ENCODE results near the gene DEFB127. TPM values are rescaled to one million over a fixed set of nuclear protein-coding genes. Genes with fewer than 3 reads are reported as not detected.

Gene DEFB127
- total and polyA plus RNA-seq, 10 donors, result not detected

GRCh38 chr20:168876-169275 lies 11.6 kb downstream of the DEFB127 start:
- H3K27me3 ChIP-seq (replicated peaks in 1 of 7), result peaks cover 0 to 5% (median 0%) of the 10 kb centered on the region in 7 donors
- H3K4me1 ChIP-seq, result no peaks in the 10 kb centered on the region
- no peaks in the 10 kb centered on the region for H3K9me3 ChIP-seq
- TF ChIP-seq POLR2AphosphoS5 (IDR thresholded peaks at IDR 0.05) (no peak), POLR2A (IDR thresholded peaks at IDR 0.05) (no peak)
- TF ChIP-seq, protein P1, sequence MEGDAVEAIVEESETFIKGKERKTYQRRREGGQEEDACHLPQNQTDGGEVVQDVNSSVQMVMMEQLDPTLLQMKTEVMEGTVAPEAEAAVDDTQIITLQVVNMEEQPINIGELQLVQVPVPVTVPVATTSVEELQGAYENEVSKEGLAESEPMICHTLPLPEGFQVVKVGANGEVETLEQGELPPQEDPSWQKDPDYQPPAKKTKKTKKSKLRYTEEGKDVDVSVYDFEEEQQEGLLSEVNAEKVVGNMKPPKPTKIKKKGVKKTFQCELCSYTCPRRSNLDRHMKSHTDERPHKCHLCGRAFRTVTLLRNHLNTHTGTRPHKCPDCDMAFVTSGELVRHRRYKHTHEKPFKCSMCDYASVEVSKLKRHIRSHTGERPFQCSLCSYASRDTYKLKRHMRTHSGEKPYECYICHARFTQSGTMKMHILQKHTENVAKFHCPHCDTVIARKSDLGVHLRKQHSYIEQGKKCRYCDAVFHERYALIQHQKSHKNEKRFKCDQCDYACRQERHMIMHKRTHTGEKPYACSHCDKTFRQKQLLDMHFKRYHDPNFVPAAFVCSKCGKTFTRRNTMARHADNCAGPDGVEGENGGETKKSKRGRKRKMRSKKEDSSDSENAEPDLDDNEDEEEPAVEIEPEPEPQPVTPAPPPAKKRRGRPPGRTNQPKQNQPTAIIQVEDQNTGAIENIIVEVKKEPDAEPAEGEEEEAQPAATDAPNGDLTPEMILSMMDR (IDR thresholded peaks at IDR 0.05 in 8 of 11, conservative IDR thresholded peaks at IDR 0.05 in 3 of 11), result no peak
- H3K27ac ChIP-seq, result no peak overlapping the region
- intact Hi-C loops (cut with DNase I; ENCODE audit: low total_unique reads), result no loop called here
- no peaks in the 10 kb centered on the region for H3K36me3 ChIP-seq
- WGBS, 5 donors, result 65 to 86% (median 81%) methylated on average over 2 of the region's 2 CpGs
- DNase-seq, result no peak
- H3K4me3 ChIP-seq, result no peak overlapping the region

DNA sequence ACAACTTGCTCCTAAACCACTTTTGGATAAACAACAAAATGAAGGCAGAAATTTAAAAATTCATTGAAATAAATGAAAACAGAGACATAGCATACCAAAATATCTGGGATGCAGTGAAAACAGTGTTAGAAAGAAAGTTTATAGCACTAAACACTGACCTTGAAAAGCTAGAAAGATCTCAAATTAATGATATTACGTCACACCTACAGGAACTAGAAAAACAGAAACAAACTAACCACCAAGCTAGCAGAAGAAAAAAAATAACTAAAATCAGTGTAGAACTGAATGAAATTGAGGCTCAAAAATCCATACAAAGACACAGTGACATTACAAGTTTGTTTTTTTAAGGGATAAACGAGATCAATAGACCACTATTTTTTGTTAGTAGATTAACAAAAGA lies 27.0 kb downstream of the DEFB127 start:
- peaks cover 0 to 44% (median 3%) of the 10 kb centered on the region in 7 donors for H3K27me3 ChIP-seq (replicated peaks in 1 of 7)
- 43 to 76% (median 58%) methylated on average over 2 of the region's 2 CpGs for WGBS, 5 donors

GRCh38 chr20:187733-188132 lies 30.5 kb downstream of the DEFB127 start:
- TF ChIP-seq POLR2AphosphoS5 (IDR thresholded peaks at IDR 0.05) (no peak), POLR2A (IDR thresholded peaks at IDR 0.05) (no peak)
- TF ChIP-seq, protein P1 (IDR thresholded peaks at IDR 0.05 in 8 of 11, conservative IDR thresholded peaks at IDR 0.05 in 3 of 11), result no peak
- DNase-seq, result no peak

More for the DNA sequence above, 27.0 kb downstream of the DEFB127 start:
- Histone ChIP-seq H3K36me3 (no peaks in the 10 kb centered on the region), H3K4me3 (no peak overlapping the region), H3K4me1 (no peaks in the 10 kb centered on the region), H3K27ac (no peak overlapping the region), H3K9me3 (peaks cover 0 to 15% (median 7%) of the 10 kb centered on the region in 8 donors)
- intact Hi-C loops (cut with DNase I; ENCODE audit: low total_unique reads), result no loop called here
- TF ChIP-seq, protein P1 (IDR thresholded peaks at IDR 0.05 in 8 of 11, conservative IDR thresholded peaks at IDR 0.05 in 3 of 11), result no peak
- TF ChIP-seq POLR2A (IDR thresholded peaks at IDR 0.05) (no peak), POLR2AphosphoS5 (IDR thresholded peaks at IDR 0.05) (no peak)
- no peak for DNase-seq

DNA sequence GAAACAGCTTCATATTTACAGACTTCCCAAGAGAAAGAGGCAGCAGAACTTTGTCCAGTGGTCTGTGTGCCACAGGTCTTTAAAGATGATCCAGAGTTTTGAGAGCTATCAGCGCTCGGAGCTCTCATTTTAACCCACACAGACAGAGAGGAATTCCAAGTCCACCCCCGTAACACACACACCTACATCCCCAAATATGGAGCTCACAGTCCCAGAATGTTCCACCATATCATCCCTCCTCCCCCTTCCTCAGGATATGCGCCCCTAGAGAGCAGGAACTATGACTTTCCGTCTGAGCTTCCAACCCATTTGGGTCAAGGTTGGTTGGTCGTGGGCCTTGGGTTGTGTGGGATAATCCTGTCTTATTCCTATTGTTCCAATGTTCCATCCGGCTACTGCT lies 32.4 kb downstream of the DEFB127 start, which contains the start of gene DEFB128:
Gene DEFB128 (minus strand): TSS at position 101 of the 400 bp plus-strand sequence. CDS start 88 bp downstream, at position 13.
- no peak for TF ChIP-seq POLR2AphosphoS5 (IDR thresholded peaks at IDR 0.05)
- TF ChIP-seq POLR2A (IDR thresholded peaks at IDR 0.05), result no peak
- TF ChIP-seq, protein P1 (IDR thresholded peaks at IDR 0.05 in 8 of 11, conservative IDR thresholded peaks at IDR 0.05 in 3 of 11), result no peak
- Histone ChIP-seq H3K36me3 (no peaks in the 10 kb centered on the region), H3K9me3 (peaks cover 0 to 17% (median 9%) of the 10 kb centered on the region in 8 donors), H3K27ac (no peak within 1 kb of the TSS), H3K4me3 (no peak within 1 kb of the TSS), H3K4me1 (no peaks in the 10 kb centered on the region), H3K27me3 (replicated peaks in 1 of 7) (peaks cover 0 to 20% (median 0%) of the 10 kb centered on the region in 7 donors)
- intact Hi-C loops (cut with DNase I; ENCODE audit: low total_unique reads), result no loop called here
- WGBS, 5 donors, result 56 to 68% (median 62%) methylated on average over 7 of the region's 7 CpGs
- no peak for DNase-seq

More at GRCh38 chr20:187733-188132, 30.5 kb downstream of the DEFB127 start:
- Histone ChIP-seq H3K4me3 (no peak overlapping the region), H3K36me3 (no peaks in the 10 kb centered on the region), H3K4me1 (no peaks in the 10 kb centered on the region), H3K27ac (no peak overlapping the region), H3K9me3 (peaks cover 0 to 24% (median 12%) of the 10 kb centered on the region in 8 donors), H3K27me3 (replicated peaks in 1 of 7) (peaks cover 0 to 15% (median 0%) of the 10 kb centered on the region in 7 donors)
- 52 to 75% (median 60%) methylated on average over 2 of the region's 2 CpGs for WGBS, 5 donors
- intact Hi-C loops (cut with DNase I; ENCODE audit: low total_unique reads), result no loop called here
